A549 (cell line): Measurements from ENCODE around the gene ABHD1.

Source experiments
- BHLHE40 ChIP-seq: IDR thresholded peaks from 2 replicates; pipeline ENCODE4 v1.6.1; 2012; ENCODE audit warnings: low read depth, low read length, inconsistent platforms
- CEBPB ChIP-seq, 2 experiments: fragments of >200 bp in 1 of 2; sonication (Bioruptor Twin) in 1 of 2; formaldehyde crosslinking in 1 of 2; IDR thresholded peaks; 2 replicates each; pipeline ENCODE4 v1.6.1; 2012 to 2016
- EP300 ChIP-seq, 2 experiments: fragments of >200 bp; sonication (Bioruptor Twin); formaldehyde crosslinking; IDR thresholded peaks; 2 replicates in 1 of 2; 3 replicates in 1 of 2; pipeline ENCODE4 v1.6.1; 2016 to 2017
- HOXB5 ChIP-seq: fragments of 250-450 bp; sonication (Bioruptor Pico); IDR thresholded peaks from 2 replicates; pipeline ENCODE4 v1.5.0; 2020; ENCODE audit warnings: mild to moderate bottlenecking, moderate library complexity
- POLR2A ChIP-seq: IDR thresholded peaks from 2 replicates; pipeline ENCODE4 v1.6.1; 2012; ENCODE audit warnings: mild to moderate bottlenecking, low read length
- RCOR1 ChIP-seq: fragments of 150-350 bp; IDR thresholded peaks from 2 replicates; pipeline ENCODE4 v1.6.1; 2014; ENCODE audit warnings: antibody characterized with exemption, low read length, low read depth
- TF ChIP-seq, protein P1 (sequence below): fragments of >200 bp; sonication (Bioruptor Twin); formaldehyde crosslinking; IDR thresholded peaks from 3 replicates; pipeline ENCODE4 v1.5.1; 2016

DNA sequence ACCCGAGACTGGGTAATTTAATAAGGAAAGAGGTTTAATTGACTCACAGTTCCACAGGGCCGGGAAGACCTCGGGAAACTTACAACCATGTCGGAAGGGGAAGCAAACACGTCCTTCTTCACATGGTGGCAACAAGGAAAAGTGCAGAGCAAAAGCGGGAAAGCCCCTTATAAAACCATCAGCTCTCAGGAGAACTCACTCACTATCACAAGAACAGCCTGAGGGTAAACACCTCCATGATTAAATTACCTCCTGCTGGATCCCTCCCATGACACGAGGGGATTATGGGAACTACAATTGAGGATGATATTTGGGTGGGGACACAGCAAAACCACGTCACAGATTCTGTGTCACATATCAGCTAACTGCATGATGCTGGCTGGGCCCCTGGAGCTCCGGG, 36.6 kb downstream of the ABHD1 start:
- TF ChIP-seq BHLHE40: no peak
- TF ChIP-seq, protein P1, sequence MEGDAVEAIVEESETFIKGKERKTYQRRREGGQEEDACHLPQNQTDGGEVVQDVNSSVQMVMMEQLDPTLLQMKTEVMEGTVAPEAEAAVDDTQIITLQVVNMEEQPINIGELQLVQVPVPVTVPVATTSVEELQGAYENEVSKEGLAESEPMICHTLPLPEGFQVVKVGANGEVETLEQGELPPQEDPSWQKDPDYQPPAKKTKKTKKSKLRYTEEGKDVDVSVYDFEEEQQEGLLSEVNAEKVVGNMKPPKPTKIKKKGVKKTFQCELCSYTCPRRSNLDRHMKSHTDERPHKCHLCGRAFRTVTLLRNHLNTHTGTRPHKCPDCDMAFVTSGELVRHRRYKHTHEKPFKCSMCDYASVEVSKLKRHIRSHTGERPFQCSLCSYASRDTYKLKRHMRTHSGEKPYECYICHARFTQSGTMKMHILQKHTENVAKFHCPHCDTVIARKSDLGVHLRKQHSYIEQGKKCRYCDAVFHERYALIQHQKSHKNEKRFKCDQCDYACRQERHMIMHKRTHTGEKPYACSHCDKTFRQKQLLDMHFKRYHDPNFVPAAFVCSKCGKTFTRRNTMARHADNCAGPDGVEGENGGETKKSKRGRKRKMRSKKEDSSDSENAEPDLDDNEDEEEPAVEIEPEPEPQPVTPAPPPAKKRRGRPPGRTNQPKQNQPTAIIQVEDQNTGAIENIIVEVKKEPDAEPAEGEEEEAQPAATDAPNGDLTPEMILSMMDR: no peak
- no peak for TF ChIP-seq RCOR1
- no peak for TF ChIP-seq HOXB5 (CRISPR knock-in tag)
- TF ChIP-seq POLR2A: no peak
- no peak for TF ChIP-seq EP300 (IDR thresholded peaks at IDR 0.05)
- no peak for TF ChIP-seq CEBPB (IDR thresholded peaks at IDR 0.05)
